A673 (cell line): ENCODE data around the gene RGS3. TPM values are rescaled to one million over a fixed set of nuclear protein-coding genes. Genes with fewer than 3 reads are reported as not detected.

ENCODE experiments used
- BruUV-seq: library from RNA; stranded (reverse); fragments of 400-500 nt; replicated peaks from 2 replicates; lab custom pipeline; 2021; lab: Mats Ljungman, UMichigan
- CTCF ChIA-PET: fragments of 300-600 bp; sonication (Branson Sonifier 250); formaldehyde crosslinking; loops from one replicate; lab custom pipeline; 2022; ENCODE audit warnings: antibody characterized with exemption; lab: Charles Lee
- POLR2A ChIA-PET: fragments of 300-600 bp; sonication (Branson Sonifier 250); formaldehyde crosslinking; loops from one replicate; lab custom pipeline; 2022; ENCODE audit warnings: antibody characterized with exemption; ENCODE audit not compliant: low non-redundant PET; lab: Charles Lee
- DNase-seq: peaks from one replicate; pipeline ENCODE4 v3.0.0-alpha.2; 2015; ENCODE audit warnings: low spot score
- H3K27ac ChIP-seq: fragments of 200-600 bp; sonication (generic); 2 replicates; pipeline ENCODE4 v1.5.1; 2016; ENCODE audit warnings: mixed run types, low read depth, mild to moderate bottlenecking, mixed read lengths, antibody characterized with exemption, low read length; ENCODE audit not compliant: poor library complexity, severe bottlenecking
- H3K27me3 ChIP-seq: fragments of 200-600 bp; sonication (generic); replicated peaks from 2 replicates; pipeline ENCODE4 v1.6.1; 2017; ENCODE audit warnings: mixed run types, low read depth, mild to moderate bottlenecking, mixed read lengths, antibody characterized with exemption, low read length; ENCODE audit not compliant: insufficient read depth, poor library complexity
- H3K36me3 ChIP-seq: fragments of 200-600 bp; sonication (generic); 2 replicates; pipeline ENCODE4 v1.6.1; 2016; ENCODE audit warnings: mixed run types, mild to moderate bottlenecking, mixed read lengths, antibody characterized with exemption, low read length; ENCODE audit not compliant: insufficient read depth, poor library complexity, severe bottlenecking
- H3K4me1 ChIP-seq: fragments of 200-600 bp; sonication (generic); 2 replicates; pipeline ENCODE4 v1.6.1; 2017; ENCODE audit warnings: mixed run types, mild to moderate bottlenecking, mixed read lengths, antibody characterized with exemption, low read length; ENCODE audit not compliant: insufficient read depth, poor library complexity, severe bottlenecking
- H3K4me3 ChIP-seq: fragments of 200-600 bp; sonication (generic); 2 replicates; pipeline ENCODE4 v1.5.1; 2016; ENCODE audit warnings: low read depth, mixed run types, mild to moderate bottlenecking, mixed read lengths, low read length; ENCODE audit not compliant: poor library complexity, severe bottlenecking
- H3K9me3 ChIP-seq: fragments of 200-600 bp; sonication (generic); 2 replicates; pipeline ENCODE4 v1.6.1; 2016; ENCODE audit warnings: mixed run types, low read depth, mild to moderate bottlenecking, mixed read lengths, antibody characterized with exemption, low read length; ENCODE audit not compliant: poor library complexity, severe bottlenecking
- CTCF ChIP-seq: fragments of 300-800, 200-600 bp; sonication (generic); conservative IDR thresholded peaks from 2 replicates; pipeline ENCODE4 v1.5.1; 2017; ENCODE audit warnings: low read depth, mild to moderate bottlenecking, antibody characterized with exemption, low read length, moderate library complexity, mixed read lengths
- EZH2 ChIP-seq: fragments of 200-600 bp; sonication (generic); IDR thresholded peaks from 2 replicates; pipeline ENCODE4 v1.6.1; 2017; ENCODE audit warnings: borderline replicate concordance, low read depth, mild to moderate bottlenecking, mixed read lengths, antibody characterized with exemption, low read length; ENCODE audit not compliant: poor library complexity, severe bottlenecking
- intact Hi-C: fragments of 100-400 bp; cut with micrococcal nuclease; formaldehyde crosslinking; loops from one replicate; pipeline ENCODE4 v1.10.0; 2022; ENCODE audit not compliant: unreplicated experiment
- total RNA-seq: library from RNA; stranded (reverse); gene quantifications from 2 replicates; pipeline ENCODE4 v1.2.3, GENCODE V29; 2021

Gene RGS3
- total RNA-seq, 1 experiment from 2014 or later = 19.2 TPM

- POLR2A ChIA-PET = no interaction called here
- H3K9me3 ChIP-seq = no peaks in the 10 kb centered on the region
- no TSS peak for BruUV-seq
- H3K36me3 ChIP-seq = no peaks in the 10 kb centered on the region
- intact Hi-C loops = no loop called here
- TF ChIP-seq EZH2 (no peak), CTCF (no peak)
- DNase-seq = no peak
- no peaks in the 10 kb centered on the region for H3K4me1 ChIP-seq
- CTCF ChIA-PET = no interaction called here
- H3K27me3 ChIP-seq = no peaks in the 10 kb centered on the region
- H3K27ac ChIP-seq = no peak overlapping the region
- H3K4me3 ChIP-seq = no peak overlapping the region
Observed at GRCh38 chr9:113645978-113646253, 182.4 kb downstream of the RGS3 start.

- BruUV-seq = no TSS peak
- CTCF ChIA-PET = no interaction called here
Observed at GRCh38 chr9:113646491-113646890, 183.0 kb downstream of the RGS3 start.

More at GRCh38 chr9:113646491-113646890, 183.0 kb downstream of the RGS3 start:
- Histone ChIP-seq H3K27ac (no peak overlapping the region), H3K9me3 (no peaks in the 10 kb centered on the region), H3K27me3 (no peaks in the 10 kb centered on the region), H3K4me3 (no peak overlapping the region), H3K36me3 (no peaks in the 10 kb centered on the region), H3K4me1 (no peaks in the 10 kb centered on the region)
- no peak for DNase-seq
- POLR2A ChIA-PET = no interaction called here
- no peak for TF ChIP-seq CTCF
- TF ChIP-seq EZH2 = no peak
- intact Hi-C loops = no loop called here

Other genes with a start within 250 kb of the RGS3 start
- 22.0 and 23.5 TPM in 2 replicates for gene FKBP15, start 242.4 kb upstream of the RGS3 start, total RNA-seq
- gene SLC31A1, start 242.2 kb upstream of the RGS3 start, total RNA-seq = 31.9 and 32.7 TPM in 2 replicates
- 17.9 and 25.4 TPM in 2 replicates for gene CDC26, start 188.2 kb upstream of the RGS3 start, total RNA-seq
- 54.4 and 59.8 TPM in 2 replicates for gene PRPF4, start 188.1 kb upstream of the RGS3 start, total RNA-seq
- not detected in 2 replicates for gene RNF183, start 160.4 kb upstream of the RGS3 start, total RNA-seq
- 1.3 and 2.4 TPM in 2 replicates for gene WDR31, start 123.5 kb upstream of the RGS3 start, total RNA-seq
- not detected in 2 replicates for gene BSPRY, start 114.2 kb upstream of the RGS3 start, total RNA-seq
- 9.2 and 9.4 TPM in 2 replicates for gene HDHD3, start 86.7 kb upstream of the RGS3 start, total RNA-seq
- 18.9 and 20.9 TPM in 2 replicates for gene ALAD, start 62.4 kb upstream of the RGS3 start, total RNA-seq
- gene POLE3, start 53.1 kb upstream of the RGS3 start, total RNA-seq = 98.1 and 109 TPM in 2 replicates
- 0.81 and 1.5 TPM in 2 replicates for gene C9orf43, start 53.0 kb upstream of the RGS3 start, total RNA-seq